Endothelial cell of umbilical vein (primary cell): ENCODE data around the gene CDH1. TPM values are rescaled to one million over a fixed set of nuclear protein-coding genes. Genes with fewer than 3 reads are reported as not detected.

ENCODE experiments used
- BruUV-seq: library from RNA; stranded (reverse); fragments of 400-500 nt; replicated peaks from 2 replicates; lab custom pipeline; 2021; lab: Mats Ljungman, UMichigan
- CTCF ChIA-PET: fragments of 300-600, 350-600 bp; sonication (Branson Sonifier 250); formaldehyde crosslinking; loops from one replicate; lab custom pipeline; 2021; ENCODE audit warnings: antibody characterized with exemption, inconsistent platforms; lab: Charles Lee
- POLR2A ChIA-PET: fragments of 300-600, 350-600 bp; sonication (Branson Sonifier 250); formaldehyde crosslinking; loops from one replicate; lab custom pipeline; 2021; ENCODE audit warnings: antibody characterized with exemption, inconsistent platforms; lab: Charles Lee
- DNase-seq: peaks from one replicate; pipeline ENCODE4 v3.0.0-alpha.2; 2011; ENCODE audit warnings: low read depth, low spot score
- FAIRE-seq: peaks from 2 replicates; lab custom pipeline; 2011; peaks lifted over from hg19 to GRCh38; lab: Jason Lieb, UNC
- H2AFZ ChIP-seq: 2 replicates; pipeline ENCODE4 v1.6.0; 2012; ENCODE audit warnings: low read depth, low read length, control low read depth, inconsistent platforms
- H3K27ac ChIP-seq: 2 replicates; pipeline ENCODE4 v1.5.1; 2011; ENCODE audit warnings: low read depth, mild to moderate bottlenecking, control low read depth, low read length, moderate library complexity; ENCODE audit not compliant: insufficient read depth
- H3K27me3 ChIP-seq, 2 experiments: 2 replicates each; pipeline versions ENCODE4 v1.6.0 to v1.6.1; 2011; ENCODE audit warnings: low read length in 2 of 2, mixed read lengths in 1 of 2; ENCODE audit not compliant: control insufficient read depth in 2 of 2, insufficient read depth in 2 of 2
- H3K36me3 ChIP-seq, 2 experiments: 2 replicates in 1 of 2; 3 replicates in 1 of 2; pipeline ENCODE4 v1.5.1; 2011; ENCODE audit warnings: low read length in 2 of 2, mild to moderate bottlenecking in 1 of 2, moderate library complexity in 1 of 2; ENCODE audit not compliant: control insufficient read depth in 2 of 2, insufficient read depth in 2 of 2; ENCODE audit errors: extremely low read depth in 1 of 2
- H3K4me1 ChIP-seq: 3 replicates; pipeline ENCODE4 v1.5.1; 2011; ENCODE audit warnings: mild to moderate bottlenecking, low read length; ENCODE audit not compliant: control insufficient read depth, insufficient read depth; ENCODE audit errors: extremely low read depth
- H3K4me2 ChIP-seq: 2 replicates; pipeline ENCODE4 v1.6.1; 2011; ENCODE audit warnings: low read length, control low read depth, mixed read lengths; ENCODE audit not compliant: insufficient read depth
- H3K4me3 ChIP-seq, 3 experiments: fragments of 200-600 bp in 1 of 3; sonication (generic), shearing (Covaris generic) in 1 of 3; replicated peaks in 1 of 3; 2 replicates each; pipeline ENCODE4 v1.5.1; 2011 to 2016; ENCODE audit warnings: control low read depth in 3 of 3, low read length in 3 of 3, mild to moderate bottlenecking in 2 of 3, inconsistent platforms in 1 of 3, low read depth in 1 of 3, moderate library complexity in 1 of 3; ENCODE audit not compliant: insufficient read depth in 1 of 3
- H3K79me2 ChIP-seq: 2 replicates; pipeline ENCODE4 v1.6.0; 2012; ENCODE audit warnings: low read length, inconsistent platforms; ENCODE audit not compliant: control insufficient read depth, insufficient read depth
- H3K9ac ChIP-seq: replicated peaks from 2 replicates; pipeline ENCODE3; 2011; ENCODE audit warnings: low read length, control low read depth; ENCODE audit not compliant: insufficient read depth; ENCODE audit errors: extremely low read depth
- H3K9me1 ChIP-seq: replicated peaks from 3 replicates; pipeline ENCODE4 v1.6.0; 2011; ENCODE audit warnings: mild to moderate bottlenecking, low read length; ENCODE audit not compliant: control insufficient read depth, insufficient read depth; ENCODE audit errors: extremely low read depth
- H3K9me3 ChIP-seq: replicated peaks from 2 replicates; pipeline ENCODE4 v1.5.1; 2012; ENCODE audit warnings: low read length, inconsistent platforms; ENCODE audit not compliant: control insufficient read depth, insufficient read depth
- H4K20me1 ChIP-seq: replicated peaks from 2 replicates; pipeline ENCODE3; 2011; ENCODE audit warnings: mild to moderate bottlenecking, low read length; ENCODE audit not compliant: control insufficient read depth, insufficient read depth; ENCODE audit errors: extremely low read depth
- CTCF ChIP-seq, 2 donors: IDR thresholded peaks; 1 replicate in 1 of 2; 2 replicates in 1 of 2; pipeline ENCODE4 v1.5.1; 2011; ENCODE audit warnings: low read length in 2 of 2, mild to moderate bottlenecking in 2 of 2, moderate library complexity in 2 of 2, control low read depth in 1 of 2, inconsistent platforms in 1 of 2, low read depth in 1 of 2; ENCODE audit not compliant: insufficient read depth in 1 of 2; ENCODE audit errors: extremely low read depth in 1 of 2
- EZH2 ChIP-seq: IDR thresholded peaks from 2 replicates; pipeline ENCODE4 v1.6.1; 2012; ENCODE audit warnings: borderline replicate concordance, low read depth, mild to moderate bottlenecking, moderate library complexity, low read length, inconsistent platforms; ENCODE audit not compliant: severe bottlenecking
- FOS ChIP-seq: IDR thresholded peaks from 2 replicates; pipeline ENCODE4 v1.6.1; 2011; ENCODE audit warnings: mild to moderate bottlenecking, low read length, moderate library complexity, borderline replicate concordance; ENCODE audit not compliant: insufficient read depth
- GATA2 ChIP-seq: IDR thresholded peaks from 2 replicates; pipeline ENCODE4 v1.7.0; 2011; ENCODE audit warnings: low read depth, mild to moderate bottlenecking, moderate library complexity, mixed read lengths, low read length; ENCODE audit not compliant: insufficient read length, insufficient read depth
- JUN ChIP-seq: IDR thresholded peaks from 2 replicates; pipeline ENCODE4 v1.6.1; 2011; ENCODE audit warnings: borderline replicate concordance, low read depth; ENCODE audit not compliant: insufficient read length, insufficient read depth
- MYC ChIP-seq: IDR thresholded peaks from one replicate; pipeline ENCODE4 v1.6.1; 2011; ENCODE audit warnings: mild to moderate bottlenecking, low read depth, low read length
- POLR2A ChIP-seq: IDR thresholded peaks from 2 replicates; pipeline ENCODE4 v1.6.1; 2012; ENCODE audit warnings: low read depth, mild to moderate bottlenecking, control low read depth, low read length
- POLR2AphosphoS5 ChIP-seq: IDR thresholded peaks from 2 replicates; pipeline ENCODE4 v1.6.1; 2012; ENCODE audit warnings: low read depth, mild to moderate bottlenecking, control low read depth, low read length, moderate library complexity; ENCODE audit not compliant: insufficient read depth
- dilution Hi-C: fragments of 300-500 bp; cut with MboI; formaldehyde crosslinking; loops from one replicate; pipeline ENCODE4 v1.15.0; 2019; ENCODE audit warnings: low sequenced_read_pairs; ENCODE audit not compliant: extremely low pct_ligation_motif_present
- intact Hi-C: fragments of 100-400 bp; cut with micrococcal nuclease; formaldehyde crosslinking; loops from one replicate; pipeline ENCODE4 v1.10.0; 2022
- polyA plus RNA-seq, 4 experiments: library from polyadenylated mRNA; depleted of rRNA in 3 of 4; stranded (reverse) in 3 of 4; unstranded in 1 of 4; fragments of >200 nt; gene quantifications; 2 replicates each; pipeline versions ENCODE4 v1.2.1 to v1.2.3, GENCODE V29; 2011 to 2012; ENCODE audit warnings: missing spikeins in 1 of 4
- total RNA-seq: library from RNA; stranded (reverse); gene quantifications from 2 replicates; pipeline ENCODE4 v1.2.3, GENCODE V29; 2021
- TF ChIP-seq, protein P1 (sequence below): IDR thresholded peaks from 2 replicates; pipeline ENCODE4 v1.6.1; 2011; ENCODE audit not compliant: insufficient read depth, insufficient read length

CDH1 gene
- total and polyA plus RNA-seq, 2 donors (not counting 3 experiments of a cell fraction or from before 2014, with no cell fraction given) = 0.28 to 0.69 TPM

DNA sequence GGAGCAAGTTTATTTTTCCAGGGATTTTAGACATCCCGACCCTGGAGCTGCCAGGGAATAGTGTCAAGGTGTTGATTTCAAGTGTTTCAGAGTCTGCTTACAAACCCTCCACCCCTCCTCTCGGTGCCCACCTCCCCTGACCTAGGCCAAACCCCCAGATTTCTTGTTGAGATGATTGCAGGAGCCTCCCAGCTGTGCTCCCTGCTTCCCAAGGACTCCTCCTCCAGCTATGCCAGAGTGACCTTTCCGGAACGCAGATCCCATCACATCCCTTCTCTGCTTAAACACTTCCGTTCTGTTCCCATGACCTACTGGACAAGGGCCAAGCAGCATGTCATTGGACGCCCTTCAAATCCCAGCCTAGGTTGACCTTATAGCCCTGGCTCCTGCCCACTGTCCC is 23.7 kb upstream of the CDH1 start:
- H3K9me1 ChIP-seq = no peaks in the 10 kb centered on the region
- H3K9ac ChIP-seq = no peak overlapping the region
- H3K4me3 ChIP-seq = no peak overlapping the region
- H3K27ac ChIP-seq = no peak overlapping the region
- no TSS peak for BruUV-seq
- dilution Hi-C loops = no loop called here
- H3K36me3 ChIP-seq = no peaks in the 10 kb centered on the region
- ChIA-PET CTCF (interaction anchor here (0.9 to 1.2 kb wide), 2 partner anchors 11 to 16 kb away, joined by 3 read pairs; no protein-coding TSS in a partner anchor), POLR2A (no interaction called here)
- H3K4me2 ChIP-seq = no peak overlapping the region
- H3K4me1 ChIP-seq = no peaks in the 10 kb centered on the region
- TF ChIP-seq JUN (no peak), POLR2AphosphoS5 (no peak), FOS (no peak), MYC (no peak), CTCF (IDR thresholded peaks at IDR 0.05; ENCODE audit: extremely low read depth in 1 of 2, insufficient read depth in 1 of 2, low read depth in 1 of 2, low read length in 2 of 2) (no peak), EZH2 (no peak), POLR2A (no peak), GATA2 (no peak)
- TF ChIP-seq, protein P1, sequence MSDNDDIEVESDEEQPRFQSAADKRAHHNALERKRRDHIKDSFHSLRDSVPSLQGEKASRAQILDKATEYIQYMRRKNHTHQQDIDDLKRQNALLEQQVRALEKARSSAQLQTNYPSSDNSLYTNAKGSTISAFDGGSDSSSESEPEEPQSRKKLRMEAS = no peak
- no peaks in the 10 kb centered on the region for H3K27me3 ChIP-seq
- H4K20me1 ChIP-seq = no peaks in the 10 kb centered on the region
- DNase-seq (no peak), FAIRE-seq (no peak)
- H3K79me2 ChIP-seq = no peaks in the 10 kb centered on the region
- intact Hi-C loops = no loop called here
- H3K9me3 ChIP-seq = no peaks in the 10 kb centered on the region
- H2AFZ ChIP-seq = no peak overlapping the region
